GM18909 (cell line): ENCODE data around the gene KRTAP4-9.
"Not testable (repeated sequence)": the region's sequence is repeated elsewhere in the genome, so short reads cannot be mapped to it uniquely, and the experiment has no call there.

ENCODE experiments used
- ATAC-seq: cut with Tn5 transposase; IDR thresholded peaks from one replicate; pipeline ENCODE4 v1.9.1; 2021; ENCODE audit warnings: mild to moderate bottlenecking; ENCODE audit not compliant: unreplicated experiment, poor library complexity

KRTAP4-9 gene

DNA sequence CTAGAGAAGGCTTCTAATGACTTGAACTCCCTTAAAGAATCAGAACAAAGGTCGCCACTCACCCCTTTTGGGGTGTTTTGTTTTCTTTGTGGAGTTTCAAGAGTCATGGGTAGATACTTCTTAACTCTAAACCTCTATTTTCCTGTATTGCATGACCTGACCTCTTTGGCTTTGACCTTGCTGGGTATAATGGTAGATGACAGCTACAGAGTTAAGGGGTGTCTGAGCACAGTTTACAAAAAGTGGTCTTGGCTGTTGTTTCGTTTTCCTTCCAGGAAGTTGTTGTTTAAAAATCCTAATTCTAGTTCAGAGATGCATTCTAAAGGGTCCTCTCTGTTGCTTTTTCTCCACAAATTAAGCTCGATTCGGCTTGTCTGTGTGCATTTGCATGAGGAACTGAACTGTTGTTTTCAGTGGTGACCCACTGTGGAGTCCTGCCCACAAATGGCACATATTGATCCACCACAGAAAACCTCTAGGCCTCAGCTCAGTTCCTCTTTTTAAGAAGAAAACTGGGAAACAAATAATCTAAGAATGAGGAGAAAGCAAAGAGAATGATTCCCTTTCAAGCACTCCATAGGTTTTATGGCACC is 16.3 kb upstream of the KRTAP4-9 start:
- not testable (repeated sequence) for ATAC-seq

DNA sequence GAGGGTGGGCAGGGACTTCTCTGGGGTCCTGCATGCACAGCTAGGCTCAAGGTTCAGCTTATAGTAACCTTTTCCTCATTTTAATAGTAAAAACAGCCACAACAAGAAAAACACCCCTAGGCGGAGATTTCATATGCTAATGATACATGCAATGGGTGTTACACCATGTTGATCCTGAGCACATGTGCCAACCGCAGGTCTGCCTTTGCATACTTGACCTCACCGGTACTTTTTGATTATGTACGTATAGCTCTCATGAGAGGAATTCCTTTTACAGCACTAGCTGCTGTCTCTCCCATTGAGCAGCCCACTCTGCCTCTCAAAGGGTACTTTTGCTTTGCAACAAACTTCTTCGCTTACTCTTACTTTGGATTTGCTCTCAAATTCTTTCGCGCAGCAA is 9.1 kb upstream of the KRTAP4-9 start:
- ATAC-seq = no peak

DNA sequence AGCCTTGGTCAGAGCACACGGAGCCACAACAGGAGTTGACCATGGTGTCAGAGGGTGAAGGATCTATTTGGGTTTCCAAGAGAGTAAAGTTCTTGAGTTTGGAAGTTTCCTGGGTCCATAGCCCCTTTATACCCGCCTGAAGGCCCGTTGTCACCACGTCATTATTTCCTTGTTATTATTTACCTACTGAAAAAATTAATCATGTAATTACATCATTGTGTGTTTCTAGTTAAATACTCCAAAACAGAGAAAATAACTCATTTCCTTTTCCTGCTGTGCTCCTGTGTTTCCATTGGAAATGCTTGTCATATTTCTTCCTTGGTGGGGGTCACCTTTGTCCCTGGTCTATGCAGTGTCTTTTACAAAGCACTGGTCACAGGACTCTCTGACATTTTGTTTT is 7.1 kb upstream of the KRTAP4-9 start, which contains the start of gene KRTAP4-8:
Gene KRTAP4-8 (minus strand): TSS at position 101 of the 400 bp plus-strand sequence. CDS start 58 bp downstream, at position 43.
- ATAC-seq = no peak

DNA sequence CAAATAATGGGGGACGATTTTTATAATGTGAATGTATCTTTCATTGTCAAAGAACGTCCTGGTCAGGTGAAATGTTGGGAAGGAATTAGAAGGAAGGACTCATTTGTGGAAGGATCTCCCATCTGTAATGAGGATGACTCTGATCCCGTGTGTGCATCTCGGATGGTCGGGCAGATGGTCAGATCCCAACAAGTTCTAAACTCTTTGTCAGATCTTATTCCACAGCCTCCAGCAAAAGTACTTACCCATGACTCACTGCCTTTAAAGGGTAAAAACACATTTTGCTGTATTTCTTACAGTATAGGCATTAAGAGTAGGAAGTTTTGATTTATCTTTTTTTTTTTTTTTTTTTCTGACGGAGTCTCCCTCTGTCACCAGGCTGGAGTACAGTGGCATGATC is 6.7 kb upstream of the KRTAP4-9 start:
- no peak for ATAC-seq

DNA sequence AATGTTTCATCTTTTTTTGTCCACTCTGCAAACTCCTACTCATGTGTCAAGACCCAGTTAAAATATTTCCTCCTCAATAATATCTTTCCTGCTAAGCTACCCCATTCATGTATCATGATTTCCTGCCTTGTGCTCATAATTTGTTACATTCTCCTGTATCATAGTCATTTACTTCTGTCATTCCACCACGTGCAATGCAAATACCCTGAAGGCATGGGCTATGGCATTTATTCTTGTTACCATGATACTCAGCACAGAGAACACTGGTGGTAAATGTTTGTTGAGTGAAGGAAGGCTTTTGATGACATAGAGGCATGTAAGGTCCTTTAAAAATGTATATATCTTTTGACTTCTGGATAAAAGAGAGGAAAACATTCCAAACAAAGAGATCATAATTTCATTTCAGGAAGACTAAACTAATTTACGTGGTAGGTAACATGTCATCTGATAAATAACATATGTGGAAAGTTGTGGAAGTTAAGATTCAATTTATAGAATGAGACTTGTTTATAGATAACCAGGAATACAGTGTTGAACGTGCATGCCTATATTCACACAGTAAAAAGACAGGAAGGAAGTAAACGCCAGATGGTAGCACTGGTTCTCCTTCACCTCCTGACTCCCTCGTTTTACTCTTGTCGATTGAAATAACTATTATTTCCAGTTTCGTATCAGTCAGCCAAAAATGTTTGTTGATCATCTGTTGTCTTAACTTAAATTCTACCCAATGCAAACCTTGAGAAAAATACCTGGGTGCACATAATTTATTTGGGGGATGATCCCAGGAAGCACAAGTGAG is 5.3 kb upstream of the KRTAP4-9 start:
- not testable (repeated sequence) for ATAC-seq

DNA sequence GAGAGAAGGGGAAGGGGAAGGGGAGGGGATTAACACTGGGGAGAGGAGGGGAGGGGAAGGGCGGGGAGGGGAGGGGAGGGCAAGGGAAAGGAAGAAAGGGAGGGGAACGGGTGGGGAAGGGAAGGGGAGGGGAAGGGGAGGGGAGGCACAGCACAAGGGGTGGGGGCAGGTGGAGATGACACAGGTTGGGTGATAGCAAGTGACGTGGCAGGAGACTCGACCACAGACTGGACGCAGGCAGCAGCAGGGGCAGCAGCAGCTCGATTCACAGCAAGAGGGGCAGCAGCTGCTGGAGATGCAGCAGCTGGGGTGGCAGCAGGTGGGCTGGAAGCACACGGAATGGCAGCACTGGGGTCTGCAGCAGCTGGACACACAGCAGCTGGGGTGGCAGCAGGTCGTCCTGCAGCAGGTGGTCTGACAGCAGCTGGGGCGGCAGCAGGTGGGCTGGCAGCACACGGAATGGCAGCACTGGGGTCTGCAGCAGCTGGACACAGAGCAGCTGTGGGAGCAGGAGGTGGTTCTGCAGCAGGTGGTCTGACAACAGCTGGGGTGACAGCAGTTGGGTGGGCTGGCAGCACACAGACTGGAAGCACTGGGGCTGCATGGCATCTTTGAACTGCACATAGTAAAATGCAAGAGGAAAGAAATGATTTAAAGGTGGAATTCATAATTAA is 3.5 kb upstream of the KRTAP4-9 start, which contains the start of gene KRTAP4-16:
Gene KRTAP4-16 (minus strand): TSS at position 624 of the 674 bp plus-strand sequence. CDS start 0 bp downstream, at position 624.
- ATAC-seq = no peak

DNA sequence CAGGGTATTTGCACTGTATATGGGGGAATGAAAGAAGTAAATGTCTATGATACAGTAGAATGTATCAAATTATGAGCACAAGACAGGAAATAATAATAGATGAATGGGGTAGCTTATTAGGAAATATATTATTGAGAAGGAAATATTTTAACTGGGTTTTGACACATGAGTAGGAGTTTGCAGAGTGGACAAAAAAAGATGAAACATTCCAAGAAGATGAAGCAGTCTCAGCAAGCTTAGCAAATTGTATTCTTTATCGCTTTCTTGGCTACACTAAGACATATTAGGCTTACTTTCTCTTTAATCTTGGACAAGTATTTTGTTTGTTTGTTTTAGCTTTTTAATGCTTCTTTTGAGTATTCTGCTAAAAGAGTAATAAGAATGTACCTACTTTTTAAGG is 1.3 kb upstream of the KRTAP4-9 start:
- ATAC-seq = no peak

DNA sequence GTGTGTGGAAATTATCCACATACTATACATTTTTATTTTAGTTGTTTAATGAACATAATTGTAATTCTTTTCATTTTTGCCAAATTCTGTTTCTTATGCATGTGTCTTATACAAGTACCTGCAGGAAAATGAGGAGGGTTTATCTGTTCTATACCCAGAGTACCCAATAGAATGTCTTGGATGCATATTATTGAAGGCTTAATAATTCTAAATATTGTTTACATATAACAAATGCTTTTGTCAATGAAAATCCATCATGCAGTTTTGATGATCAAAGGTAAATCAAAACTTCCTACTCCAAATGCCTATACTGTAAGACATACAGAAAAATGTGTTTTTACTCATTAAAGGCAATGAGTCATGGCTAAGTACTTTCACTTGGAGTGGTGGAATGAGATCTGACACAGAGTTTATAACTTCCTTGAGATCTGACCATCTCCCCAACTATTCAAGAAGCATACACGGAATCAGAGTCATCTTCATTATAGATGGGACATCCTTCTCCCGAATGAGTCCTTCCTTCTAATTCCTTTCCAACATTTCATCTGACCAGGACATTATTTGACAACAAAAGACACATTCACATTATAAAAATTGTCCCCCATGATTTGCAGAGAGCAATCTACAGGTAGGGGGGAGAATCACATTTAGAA is 677 bp upstream of the KRTAP4-9 start:
- not testable (repeated sequence) for ATAC-seq

DNA sequence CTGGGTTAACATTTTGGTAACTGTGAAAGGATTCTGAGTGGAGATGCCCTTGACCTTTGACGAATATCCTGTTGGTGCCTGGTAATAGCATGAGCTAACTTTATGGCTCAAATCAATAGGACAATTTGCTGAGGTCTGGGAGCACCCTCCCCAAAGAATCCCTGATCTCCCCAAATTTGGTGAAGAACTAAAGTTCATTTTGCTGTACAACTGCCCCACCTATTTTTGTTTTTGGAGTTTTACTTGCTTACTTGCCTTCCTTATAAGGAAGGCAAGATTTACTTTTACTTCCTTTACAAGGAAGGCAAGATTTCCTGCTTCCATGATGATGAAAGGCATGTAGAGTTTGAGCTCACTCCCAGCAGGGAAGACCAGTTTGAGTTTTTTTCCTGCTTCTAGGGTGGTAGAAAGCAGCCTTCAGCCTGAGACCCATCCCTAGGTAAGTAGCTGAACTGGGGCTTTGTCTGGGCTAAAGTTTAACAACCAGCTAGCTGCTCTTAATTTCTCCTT is 2.8 kb downstream of the KRTAP4-9 start:
- no peak for ATAC-seq

DNA sequence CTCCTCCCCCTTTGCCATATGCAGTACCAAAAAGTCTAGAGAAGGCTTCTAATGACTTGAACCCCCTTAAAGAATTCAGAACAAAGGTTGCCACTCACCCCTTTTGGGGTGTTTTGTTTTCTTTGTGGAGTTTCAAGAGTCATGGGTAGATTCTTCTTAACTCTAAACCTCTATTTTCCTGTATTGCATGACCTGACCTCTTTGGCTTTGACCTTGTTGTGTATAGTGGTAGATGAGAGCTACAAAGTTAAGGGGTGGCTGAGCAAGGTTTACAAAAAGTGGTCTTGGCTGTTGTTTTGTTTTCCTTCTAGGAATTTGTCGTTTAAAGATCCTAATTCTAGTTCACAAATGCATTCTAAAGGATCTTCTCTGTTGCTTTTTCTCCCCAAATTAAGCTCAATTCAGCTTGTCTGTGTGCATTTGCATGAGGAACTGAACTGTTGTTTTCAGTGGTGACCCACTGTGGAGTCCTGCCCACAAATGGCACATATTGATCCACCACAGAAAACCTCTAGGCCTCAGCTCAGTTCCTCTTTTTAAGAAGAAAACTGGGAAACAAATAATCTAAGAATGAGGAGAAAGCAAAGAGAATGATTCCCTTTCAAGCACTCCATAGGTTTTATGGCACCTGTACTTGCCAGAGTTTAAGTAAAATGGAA is 3.7 kb downstream of the KRTAP4-9 start:
- not testable (repeated sequence) for ATAC-seq

DNA sequence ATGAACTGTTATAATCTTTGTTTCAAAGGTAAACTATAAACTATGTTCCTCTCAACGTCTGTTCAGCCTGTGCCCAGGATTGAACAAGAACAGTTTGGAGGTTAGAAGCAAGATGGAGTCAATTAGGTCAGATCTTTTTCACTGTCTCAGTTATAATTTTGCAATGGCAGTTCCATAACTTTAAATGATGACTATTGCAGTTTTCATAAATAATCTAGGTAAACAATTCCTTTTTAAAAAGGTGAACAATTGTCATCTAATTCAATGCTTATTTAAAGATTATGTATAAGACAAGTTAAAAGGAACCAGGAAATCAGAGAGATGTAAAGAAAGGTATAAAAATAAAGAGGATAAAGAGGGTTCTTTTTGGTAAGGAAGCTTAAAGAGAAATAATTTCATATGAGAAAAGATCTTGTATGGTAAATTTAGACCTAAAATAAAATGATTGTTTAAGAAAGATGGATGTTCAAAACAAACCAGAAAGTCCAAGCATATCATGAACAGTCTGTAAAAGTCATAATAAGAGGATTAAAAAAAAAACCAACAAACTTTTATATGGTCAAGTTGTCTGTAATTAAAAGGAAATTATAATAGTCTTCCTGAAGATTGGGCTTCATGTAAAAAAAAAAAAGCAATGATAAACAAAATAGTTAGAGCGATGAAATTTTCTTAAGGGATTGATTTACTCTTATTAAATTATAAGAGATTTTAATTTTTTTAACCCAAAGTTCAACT is 6.1 kb downstream of the KRTAP4-9 start:
- no peak for ATAC-seq

DNA sequence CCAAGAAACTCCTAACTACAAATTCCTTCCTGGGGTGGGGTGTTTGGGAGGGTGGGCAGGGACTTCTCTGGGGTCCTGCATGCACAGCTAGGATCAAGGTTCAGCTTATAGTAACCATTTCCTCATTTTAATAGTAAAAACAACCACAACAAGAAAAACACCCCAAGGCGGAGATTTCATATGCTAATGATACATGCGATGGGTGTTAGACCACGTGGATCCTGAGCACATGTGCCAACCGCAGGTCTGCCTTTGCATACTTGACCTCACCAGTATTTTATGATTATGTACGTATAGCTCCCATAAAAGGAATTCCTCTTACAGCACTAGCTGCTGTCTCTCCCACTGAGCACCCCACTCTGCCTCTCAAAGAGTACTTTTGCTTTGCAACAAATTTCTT is 11.1 kb downstream of the KRTAP4-9 start:
- ATAC-seq = no peak

DNA sequence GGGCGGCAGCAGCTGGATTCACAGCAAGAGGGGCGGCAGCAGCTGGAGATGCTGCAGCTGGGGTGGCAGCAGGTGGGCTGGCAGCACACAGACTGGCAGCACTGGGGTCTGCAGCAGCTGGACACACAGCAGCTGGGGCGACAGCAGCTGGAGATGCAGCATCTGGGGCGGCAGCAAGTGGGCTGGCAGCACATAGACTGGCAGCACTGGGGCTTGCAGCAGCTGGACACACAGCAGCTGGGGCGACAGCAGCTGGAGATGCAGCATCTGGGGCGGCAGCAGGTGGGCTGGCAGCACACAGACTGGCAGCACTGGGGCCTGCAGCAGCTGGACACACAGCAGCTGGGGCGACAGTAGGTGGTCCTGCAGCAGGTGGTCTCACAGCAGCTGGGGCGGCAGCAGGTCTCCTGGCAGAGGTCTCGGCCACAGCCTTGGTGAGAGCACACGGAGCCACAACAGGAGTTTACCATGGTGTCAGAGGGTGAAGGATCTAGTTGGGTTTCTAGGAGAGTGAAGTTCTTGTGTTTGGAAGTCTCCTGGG is 12.7 kb downstream of the KRTAP4-9 start, which contains the start of gene KRTAP4-11:
Gene KRTAP4-11 (minus strand): TSS at position 528 of the 541 bp plus-strand sequence. CDS start 58 bp downstream, at position 470.
- ATAC-seq = not testable (repeated sequence)

DNA sequence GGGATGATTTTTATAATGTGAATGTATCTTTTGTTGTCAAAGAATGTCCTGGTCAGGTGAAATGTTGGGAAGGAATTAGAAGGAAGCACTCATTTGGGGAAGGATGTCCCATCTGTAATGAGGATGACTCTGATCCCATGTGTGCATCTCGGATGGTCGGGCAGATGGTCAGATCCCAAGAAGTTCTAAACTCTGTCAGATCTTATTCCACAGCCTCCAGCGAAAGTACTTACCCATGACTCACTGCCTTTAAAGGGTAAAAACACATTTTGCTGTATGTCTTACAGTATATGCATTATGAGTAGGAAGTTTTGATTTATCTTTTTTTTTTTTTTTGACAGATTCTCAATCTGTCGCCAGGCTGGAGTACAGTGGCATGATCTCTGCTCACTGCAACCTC is 13.5 kb downstream of the KRTAP4-9 start:
- ATAC-seq = no peak

DNA sequence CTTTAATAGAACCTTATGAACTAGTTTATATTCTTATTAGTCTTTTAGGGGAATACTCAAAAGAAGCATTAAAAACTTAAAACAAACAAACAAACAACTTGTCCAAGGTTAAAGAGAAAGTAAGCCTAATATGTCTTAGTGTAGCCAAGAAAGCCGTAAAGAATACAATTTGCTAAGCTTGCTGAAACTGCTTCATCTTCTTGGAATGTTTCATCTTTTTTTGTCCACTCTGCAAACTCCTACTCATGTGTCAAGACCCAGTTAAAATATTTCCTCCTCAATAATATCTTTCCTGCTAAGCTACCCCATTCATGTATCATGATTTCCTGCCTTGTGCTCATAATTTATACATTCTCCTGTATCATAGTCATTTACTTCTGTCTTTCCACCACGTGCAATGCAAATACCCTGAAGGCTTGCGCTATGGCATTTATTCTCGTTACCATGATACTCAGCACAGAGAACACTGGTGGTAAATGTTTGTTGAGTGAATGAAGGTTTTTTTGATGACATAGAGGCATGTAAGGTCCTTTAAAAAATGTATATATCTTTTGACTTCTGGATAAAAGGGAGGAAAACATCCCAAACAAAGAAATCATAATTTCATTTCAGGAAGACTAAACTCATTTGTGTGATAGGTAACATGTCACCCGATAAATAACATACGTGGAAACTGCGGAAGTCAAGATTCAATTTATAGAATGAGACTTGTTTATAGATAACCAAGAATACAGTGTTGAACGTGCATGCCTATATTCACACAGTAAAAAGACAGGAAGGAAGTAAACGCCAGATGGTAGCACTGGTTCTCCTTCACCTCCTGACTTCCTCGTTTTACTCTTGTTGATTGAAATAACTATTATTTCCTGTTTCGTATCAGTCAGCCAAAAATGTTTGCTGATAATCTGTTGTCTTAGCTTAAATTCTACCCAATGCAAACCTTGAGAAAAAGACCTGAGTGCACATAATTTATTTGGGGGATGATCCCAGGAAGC is 14.8 kb downstream of the KRTAP4-9 start:
- ATAC-seq = not testable (repeated sequence)

DNA sequence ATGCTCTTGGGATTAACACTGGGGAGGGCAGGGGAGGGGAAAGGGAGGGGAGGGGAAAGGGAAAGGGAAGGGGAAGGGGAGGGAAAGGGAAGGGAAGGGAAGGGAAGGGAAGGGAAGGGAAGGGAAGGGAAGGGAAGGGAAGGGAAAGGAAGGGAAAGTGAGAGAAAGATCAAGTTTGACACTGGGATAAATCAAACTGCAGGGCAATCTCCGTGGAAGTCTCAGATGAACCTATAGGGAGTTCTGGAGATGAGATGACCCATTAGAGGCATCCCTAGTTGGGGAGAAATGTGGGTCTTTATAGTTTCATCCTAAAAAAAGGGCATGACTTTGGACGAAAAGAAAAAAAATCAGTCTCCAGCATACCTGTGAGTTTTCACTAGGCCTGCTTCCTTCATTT is 16.6 kb downstream of the KRTAP4-9 start:
- no peak for ATAC-seq

DNA sequence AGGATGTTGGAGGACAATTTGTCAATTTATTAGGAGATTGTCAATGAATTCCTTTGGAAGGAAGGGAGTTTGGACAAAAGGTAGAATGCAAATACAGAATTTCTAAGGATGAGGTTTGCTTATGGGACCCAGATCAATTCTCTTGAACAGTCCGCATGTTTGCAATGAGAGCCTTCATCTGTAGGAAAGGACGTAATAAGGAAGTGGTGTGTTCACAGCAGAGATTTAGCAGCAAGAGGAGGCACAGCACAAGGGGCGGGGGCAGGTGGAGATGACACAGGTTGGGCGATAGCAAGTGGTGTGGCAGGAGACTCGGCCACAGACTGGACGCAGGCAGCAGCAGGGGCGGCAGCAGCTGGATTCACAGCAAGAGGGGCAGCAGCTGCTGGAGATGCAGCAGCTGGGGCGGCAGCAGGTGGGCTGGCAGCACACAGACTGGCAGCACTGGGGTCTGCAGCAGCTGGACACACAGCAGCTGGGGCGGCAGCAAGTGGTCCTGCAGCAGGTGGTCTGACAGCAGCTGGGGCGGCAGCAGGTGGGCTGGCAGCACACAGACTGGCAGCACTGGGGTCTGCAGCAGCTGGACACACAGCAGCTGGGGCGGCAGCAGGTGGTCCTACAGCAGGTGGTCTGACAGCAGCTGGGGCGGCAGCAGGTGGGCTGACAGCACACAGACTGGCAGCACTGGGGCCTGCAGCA is 18.3 kb downstream of the KRTAP4-9 start:
- not testable (repeated sequence) for ATAC-seq
